ENCODE measurements around the gene CYP21A2. TPM values are rescaled to one million over a fixed set of nuclear protein-coding genes. Genes with fewer than 3 reads are reported as not detected.
"Not testable (repeated sequence)": the region's sequence is repeated elsewhere in the genome, so short reads cannot be mapped to it uniquely, and the experiment has no call there.

CYP21A2 gene
- total RNA-seq, 1 donor from 2014 or later = 1.3 TPM

DNA sequence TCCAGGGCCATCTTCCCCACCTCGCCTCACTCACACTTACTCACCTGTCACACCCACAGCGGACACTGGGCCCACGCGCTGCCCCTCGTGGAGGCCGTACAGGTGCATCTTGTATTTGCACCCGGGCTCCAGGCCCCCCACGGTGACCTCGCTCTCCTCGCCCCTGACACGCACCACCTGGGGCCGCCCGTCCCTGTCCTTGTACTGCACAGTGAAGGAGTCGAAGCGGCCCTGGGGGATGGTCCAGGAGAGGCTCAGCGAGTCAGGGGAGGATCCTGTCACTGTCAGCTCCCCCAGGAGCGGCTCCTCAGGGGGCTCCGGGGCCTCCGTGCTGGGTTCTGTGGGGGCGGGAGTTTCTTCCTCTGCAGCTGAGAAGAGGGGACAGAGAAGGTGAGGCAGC, 14.4 kb downstream of the CYP21A2 start:
- DNase-seq (ENCODE audit: low spot score) = not testable (repeated sequence)

DNA sequence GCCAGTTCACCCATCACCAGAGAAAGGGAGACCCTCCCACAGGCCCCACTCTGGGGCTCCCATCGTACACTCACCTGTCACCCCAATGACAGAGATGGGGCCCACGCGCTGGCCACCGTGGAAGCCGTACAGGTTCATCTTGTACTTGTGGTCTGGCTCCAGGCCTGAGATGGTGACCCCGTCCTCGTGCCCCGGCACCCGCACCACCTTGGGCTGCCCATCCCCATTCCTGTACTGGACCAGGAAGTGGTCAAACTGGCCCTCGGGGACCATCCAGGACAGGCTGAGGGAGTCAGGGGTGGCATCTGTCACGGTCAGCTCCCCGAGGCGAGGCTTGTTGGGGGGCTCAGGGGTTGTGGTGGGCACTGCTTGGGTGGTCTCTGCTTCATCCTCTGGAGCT, 15.1 kb downstream of the CYP21A2 start:
- DNase-seq (ENCODE audit: low spot score) = not testable (repeated sequence)

DNA sequence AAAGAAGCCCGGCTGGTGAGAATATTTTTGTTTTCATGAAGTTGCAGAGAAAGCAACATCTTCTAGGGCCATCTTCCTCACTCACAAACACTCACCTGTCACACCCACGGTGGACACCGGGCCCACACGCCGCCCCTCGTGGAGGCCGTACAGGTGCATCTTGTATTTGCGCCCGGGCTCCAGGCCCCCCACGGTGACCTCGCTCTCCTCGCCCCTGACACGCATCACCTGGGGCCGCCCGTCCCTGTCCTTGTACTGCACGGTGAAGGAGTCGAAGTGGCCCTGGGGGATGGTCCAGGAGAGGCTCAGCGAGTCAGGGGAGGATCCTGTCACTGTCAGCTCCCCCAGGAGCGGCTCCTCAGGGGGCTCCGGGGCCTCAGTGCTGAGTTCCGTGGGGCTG, 17.5 kb downstream of the CYP21A2 start:
- not testable (repeated sequence) for DNase-seq (ENCODE audit: low spot score)

DNA sequence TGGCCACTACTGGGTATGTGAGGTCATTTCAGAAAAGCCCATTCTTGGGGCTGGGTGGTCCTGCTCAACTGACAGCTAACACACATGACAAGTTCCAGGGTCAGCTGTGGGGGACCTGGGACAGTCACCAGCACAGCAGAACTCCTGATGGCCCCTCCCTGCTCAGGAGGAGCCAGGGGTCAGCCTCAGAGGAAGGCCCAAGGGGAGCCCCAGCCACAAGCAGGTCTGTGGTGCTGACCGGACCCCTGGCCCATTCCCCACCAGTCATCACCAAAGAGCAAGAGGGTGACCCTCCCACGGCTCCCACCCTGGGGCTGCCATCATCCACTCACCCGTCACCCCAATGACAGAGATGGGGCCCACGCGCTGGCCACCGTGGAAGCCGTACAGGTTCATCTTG, 18.0 kb downstream of the CYP21A2 start:
- DNase-seq (ENCODE audit: low spot score) = no peak

DNA sequence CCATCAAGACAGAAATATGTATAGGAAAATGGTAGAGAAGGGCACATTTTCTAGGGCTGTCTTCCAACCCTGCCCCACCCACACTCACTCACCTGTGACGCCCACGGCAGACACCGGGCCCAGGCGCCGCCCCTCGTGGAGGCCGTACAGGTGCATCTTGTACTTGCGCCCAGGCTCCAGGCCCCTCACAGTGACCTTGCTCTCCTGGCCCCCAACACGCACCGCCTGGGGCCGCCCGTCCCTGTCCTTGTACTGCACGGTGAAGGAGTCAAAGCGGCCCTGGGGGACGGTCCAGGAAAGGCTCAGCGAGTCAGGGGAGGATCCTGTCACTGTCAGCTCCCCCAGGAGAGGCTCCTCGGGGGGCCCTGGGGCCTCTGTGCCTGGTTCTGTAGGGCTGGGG, 19.8 kb downstream of the CYP21A2 start:
- DNase-seq (ENCODE audit: low spot score) = no peak

DNA sequence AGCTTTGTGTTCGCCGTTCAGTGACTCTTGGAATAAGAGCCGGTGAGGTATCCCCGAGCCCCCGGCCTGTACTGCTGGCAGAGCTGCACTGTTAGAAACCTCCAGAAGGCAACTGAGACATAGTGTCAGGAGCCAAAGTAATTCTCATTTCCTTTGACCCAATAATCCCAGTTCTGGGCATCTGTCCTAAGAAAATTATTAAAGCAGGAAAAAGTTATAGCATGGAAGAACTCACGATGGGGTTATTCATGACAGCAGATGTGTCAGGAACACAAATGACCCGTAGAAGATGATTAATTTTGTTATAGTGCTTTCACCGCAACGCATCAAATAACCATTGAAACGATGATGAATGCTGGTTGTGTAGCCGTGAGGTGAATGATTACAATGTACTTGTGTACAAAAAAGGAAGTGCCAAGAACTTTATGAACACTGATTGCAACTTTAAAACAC, 20.3 kb downstream of the CYP21A2 start:
- no peak for DNase-seq (ENCODE audit: low spot score)

DNA sequence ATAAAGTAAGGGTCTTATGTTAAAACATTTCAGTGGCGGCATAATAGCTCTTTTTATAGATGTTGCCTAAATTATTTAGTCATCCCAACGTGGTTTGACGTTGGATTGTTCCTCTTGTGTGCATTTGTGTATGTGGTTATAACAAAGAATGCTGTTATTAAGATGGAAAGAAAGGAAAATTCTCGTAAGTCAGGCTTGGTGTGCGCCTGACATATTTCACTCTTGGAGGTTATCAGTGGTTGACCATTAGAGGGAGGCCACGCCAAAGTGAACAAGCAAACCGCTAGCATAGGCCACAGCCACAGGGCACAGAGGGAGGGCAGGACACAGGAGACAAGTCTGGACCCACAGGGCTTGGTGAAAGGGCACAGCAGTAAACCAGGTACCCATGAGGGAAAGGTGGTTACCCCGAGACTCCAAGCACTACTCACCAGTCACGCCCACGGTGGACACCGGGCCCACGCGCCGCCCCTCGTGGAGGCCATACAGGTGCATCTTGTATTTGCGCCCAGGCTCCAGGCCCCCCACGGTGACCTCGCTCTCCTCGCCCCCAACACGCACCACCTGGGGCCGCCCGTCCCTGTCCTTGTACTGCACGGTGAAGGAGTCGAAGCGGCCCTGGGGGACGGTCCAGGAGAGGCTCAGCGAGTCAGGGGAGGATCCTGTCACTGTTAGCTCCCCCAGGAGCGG, 22.9 kb downstream of the CYP21A2 start:
- DNase-seq (ENCODE audit: low spot score) = no peak

DNA sequence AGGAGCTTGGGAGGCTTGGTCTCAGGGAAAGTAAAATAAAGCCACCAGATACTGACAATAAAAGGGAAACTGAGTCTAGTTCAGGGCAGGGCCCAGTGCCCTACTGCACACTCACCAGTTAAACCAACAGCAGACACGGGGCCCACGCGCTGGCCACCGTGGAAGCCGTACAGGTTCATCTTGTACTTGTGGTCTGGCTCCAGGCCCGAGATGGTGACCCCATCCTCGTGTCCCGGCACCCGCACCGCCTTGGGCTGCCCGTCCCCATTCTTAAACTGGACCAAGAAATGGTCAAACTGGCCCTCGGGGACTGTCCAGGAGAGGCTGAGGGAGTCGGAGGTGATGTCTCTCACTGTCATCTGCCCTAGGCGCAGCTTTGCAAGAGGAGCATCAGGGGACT, 26.5 kb downstream of the CYP21A2 start:
- no peak for DNase-seq (ENCODE audit: low spot score)

DNA sequence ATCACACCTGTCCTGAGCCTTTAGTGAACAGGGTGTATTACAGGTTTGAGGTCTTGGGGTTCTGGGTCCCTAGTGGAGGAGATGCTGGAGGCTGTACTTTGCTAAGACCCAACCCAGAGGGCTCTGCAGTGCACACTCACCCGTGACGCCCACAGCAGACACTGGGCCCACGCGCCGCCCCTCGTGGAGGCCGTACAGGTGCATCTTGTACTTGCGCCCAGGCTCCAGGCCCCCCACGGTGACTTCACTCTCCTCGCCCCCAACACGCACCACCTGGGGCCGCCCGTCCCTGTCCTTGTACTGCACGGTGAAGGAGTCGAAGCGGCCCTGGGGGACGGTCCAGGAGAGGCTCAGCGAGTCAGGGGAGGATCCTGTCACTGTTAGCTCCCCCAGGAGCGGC, 29.3 kb downstream of the CYP21A2 start:
- not testable (repeated sequence) for DNase-seq (ENCODE audit: low spot score)

DNA sequence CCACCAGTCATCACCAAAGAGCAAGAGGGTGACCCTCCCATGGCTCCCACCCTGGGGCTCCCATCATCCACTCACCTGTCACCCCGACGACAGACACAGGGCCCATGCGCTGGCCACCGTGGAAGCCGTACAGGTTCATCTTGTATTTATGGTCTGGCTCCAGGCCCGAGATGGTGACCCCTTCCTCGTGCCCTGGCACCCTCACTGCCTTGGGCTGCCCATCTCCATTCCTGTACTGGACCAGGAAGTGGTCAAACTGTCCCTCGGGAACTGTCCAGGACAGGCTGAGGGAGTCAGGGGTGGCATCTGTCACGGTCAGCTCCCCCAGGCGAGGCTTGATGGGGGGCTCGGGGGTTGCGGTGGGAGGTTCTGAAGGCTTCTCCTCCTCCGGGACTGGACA, 30.1 kb downstream of the CYP21A2 start:
- not testable (repeated sequence) for DNase-seq (ENCODE audit: low spot score)

DNA sequence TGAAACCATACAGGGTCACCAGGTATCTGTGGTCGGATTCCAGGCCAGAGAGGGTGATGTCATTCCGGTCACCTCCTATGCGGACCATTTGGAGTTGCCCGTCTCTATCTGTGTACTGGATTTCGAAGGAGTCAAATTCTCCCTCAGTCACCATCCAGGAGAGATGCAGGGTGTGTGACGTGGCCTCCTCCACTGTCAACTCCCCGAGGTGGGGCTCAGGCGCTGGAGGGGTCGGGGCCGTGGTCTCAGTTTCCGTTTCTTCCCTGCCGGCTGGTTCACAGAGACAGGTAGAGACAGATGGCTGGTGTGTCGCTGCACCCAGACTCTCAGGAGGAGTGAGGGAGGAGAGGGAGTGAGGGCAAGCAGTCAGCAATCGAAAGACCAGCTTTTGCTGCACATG, 30.7 kb downstream of the CYP21A2 start:
- no peak for DNase-seq (ENCODE audit: low spot score)

DNA sequence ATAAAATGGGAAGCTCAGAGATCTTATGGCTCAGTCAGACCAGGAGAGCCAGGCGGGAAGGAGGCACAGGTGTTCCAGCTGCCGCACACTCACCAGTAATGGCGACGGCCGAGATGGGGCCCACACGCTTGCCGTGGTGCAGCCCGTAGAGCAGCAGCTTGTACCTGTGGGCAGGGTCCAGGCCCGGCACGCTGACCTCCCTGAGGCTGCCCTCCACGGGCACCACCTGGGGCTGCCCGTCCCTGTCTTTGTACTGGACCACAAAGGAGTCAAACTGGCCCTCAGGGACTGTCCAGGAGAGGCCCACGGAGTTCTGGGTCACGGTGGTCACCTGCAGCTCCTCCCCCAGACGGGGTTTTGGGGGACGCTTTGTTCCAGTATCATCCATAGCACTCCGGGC, 31.2 kb downstream of the CYP21A2 start:
- no peak for DNase-seq (ENCODE audit: low spot score)

DNA sequence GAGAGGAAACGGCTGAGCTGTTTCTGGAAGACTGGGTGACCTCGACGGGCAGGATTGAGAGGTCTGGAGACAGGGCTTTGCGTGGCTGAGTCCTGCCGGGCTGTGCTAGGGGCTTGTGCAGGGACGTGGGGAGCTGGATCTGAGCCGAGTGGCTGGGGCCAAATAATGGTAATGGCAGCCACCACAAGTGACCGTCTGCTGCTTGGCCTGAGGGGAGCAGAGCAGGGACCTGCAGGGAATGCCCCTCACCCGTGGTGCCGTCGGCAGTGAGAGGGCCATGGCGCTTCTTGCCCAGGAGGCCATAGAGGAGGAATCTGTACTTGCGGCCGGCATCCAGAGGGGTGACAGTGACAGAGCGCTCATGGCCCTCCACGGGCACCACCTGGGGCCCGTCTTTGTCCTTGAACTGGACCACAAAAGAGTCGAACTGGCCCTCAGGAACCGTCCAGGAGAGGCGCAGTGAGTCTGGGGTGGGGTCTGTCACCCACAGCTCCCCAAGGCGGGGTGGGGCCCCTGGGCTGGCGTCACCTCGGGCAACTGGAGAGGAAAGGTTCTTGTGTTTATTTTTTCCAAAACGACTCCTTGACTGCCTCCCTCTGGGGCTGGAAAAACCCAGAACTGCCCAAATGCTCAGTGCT, 31.8 kb downstream of the CYP21A2 start:
- DNase-seq (ENCODE audit: low spot score) = no peak

DNA sequence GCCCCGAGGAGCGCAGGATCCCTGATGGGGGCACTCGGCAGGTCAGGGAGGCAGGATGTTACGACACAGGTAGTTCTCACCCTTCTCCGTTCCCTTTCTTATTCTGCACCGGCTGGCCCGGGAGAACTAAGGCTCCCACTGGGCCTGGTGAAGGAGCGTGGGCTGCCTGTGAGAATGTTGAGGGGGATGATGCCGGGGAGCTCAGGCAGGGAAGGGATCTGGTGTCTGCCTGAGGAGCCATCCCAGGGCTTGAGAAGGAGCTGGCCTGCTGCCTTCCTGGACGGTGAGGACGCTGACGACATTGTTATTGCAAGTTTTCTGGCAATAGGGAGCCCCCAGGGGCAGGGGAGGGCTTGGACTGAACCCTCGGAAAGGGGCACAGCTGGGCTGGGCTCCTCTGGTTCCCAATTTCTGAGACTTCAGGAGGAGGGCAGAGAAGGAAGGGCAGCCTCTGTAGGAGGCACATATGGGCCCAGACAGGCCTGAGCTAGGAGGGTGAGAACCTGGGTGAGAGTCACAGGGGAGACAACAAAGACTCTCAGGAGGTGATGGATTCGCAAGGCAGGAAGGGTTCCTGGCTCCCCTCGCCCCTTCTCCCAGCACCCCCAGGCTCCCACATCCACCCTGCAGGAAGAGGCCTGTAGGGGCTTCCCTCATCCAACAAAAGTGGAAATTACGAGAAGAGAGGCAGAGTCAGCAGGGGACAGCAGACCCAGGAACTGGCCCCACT, 32.8 kb downstream of the CYP21A2 start:
- no peak for DNase-seq (ENCODE audit: low spot score)

DNA sequence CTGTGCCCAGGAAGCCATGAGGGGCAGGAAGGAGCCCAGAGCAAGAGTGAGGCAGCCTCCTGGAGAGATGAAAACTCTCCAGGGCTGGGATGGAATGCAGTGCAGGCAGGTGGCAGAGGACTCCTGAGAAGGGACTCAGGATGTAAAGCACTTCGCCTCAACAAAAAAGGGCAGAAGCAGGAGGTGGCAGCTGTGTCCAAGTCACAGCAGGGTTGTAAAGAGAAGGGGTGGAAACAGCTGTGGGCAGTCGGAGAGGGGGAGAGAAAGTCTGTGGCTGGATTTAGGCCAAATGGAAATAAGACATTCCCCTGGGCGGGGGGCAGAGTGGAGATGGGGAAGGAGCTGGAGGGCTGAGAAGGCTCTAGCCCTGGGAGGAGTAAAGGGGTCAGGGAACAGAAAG, 34.9 kb downstream of the CYP21A2 start:
- DNase-seq (ENCODE audit: low spot score) = no peak

DNA sequence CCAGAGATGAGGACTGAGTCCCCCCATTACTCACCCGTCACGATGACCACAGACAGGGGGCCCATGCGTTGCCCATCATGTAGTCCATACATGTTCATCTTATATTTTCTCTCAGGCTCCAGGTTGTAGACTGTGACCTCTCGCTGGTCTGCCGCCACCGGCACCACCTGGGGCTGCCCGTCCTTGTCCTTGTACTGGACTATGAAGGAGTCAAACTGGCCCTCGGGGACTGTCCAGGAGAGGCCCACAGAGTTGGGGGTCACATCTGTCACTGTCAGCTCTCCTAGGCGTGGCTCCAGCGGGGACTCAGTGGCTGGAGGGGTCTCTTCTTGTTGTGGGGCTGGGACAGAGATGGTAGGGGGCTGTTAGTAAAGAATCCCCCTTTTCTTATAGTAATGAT, 35.4 kb downstream of the CYP21A2 start:
- DNase-seq (ENCODE audit: low spot score) = no peak

DNA sequence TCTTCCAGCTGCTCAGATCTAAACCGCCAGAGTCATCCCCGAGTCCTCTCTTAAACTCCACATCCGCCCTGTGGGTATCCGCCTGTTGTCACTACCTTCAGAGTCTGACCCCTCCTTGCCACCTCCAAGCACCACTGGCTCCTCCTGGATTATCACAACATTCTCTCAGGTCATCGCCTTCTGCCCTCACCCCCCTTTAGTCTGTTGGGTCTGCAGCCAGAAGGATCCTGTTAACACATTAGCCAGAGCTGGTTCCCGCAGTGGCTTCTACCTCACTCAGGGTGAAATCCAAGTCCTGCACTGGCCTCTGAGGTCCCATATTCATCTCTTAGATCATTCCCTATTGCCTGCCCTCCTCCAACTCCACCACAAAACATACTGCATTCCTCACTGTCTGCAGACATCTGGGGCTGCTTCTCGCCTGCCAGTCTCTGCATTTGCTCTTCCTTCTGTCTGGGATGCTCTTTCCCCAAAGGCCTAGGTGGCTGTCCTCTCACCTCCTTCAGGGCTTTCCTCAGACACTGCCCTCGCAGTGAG, 36.8 kb downstream of the CYP21A2 start:
- no peak for DNase-seq (ENCODE audit: low spot score)

DNA sequence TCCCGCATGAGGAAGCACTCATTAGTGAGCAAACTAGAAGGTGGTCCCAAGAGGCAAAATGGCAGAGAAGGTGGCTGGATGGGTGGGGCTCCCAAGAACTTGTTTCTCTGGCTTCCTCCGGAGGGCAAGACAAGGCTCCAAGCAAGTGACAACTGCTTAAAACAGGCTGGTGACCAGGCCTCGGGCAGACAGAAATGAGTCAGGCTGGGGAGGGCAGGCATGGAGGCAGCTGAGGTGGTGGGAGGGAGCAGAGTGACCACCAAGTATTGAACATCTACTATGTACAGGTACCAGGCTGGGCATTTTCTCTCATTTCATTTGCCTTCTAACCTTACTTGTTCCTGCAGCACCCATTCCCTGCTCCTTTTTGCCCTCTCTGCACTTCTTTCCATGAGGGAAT, 37.6 kb downstream of the CYP21A2 start:
- no peak for DNase-seq (ENCODE audit: low spot score)

DNA sequence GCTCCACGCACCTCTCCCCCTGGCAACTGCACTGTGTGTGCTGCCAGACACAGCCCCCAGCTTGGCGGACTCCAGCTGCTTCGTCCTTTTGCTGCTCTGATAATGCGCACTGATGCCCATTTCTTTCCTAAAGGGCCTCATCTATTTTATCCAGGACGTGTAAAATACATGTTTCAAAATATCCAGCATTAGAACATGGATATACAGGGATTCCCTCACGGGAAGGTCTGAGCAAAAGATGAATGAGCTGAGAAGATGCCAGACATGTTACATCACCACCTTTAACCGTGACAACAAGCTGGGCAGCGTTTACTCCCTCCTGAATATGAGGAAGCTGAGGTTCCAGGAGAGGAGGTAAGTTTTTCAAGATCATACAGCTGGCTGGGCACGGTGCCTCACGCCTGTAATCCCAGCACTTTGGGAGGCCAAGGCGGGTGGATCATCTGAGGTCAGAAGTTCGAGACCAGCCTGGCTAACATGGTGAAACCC, 38.1 kb downstream of the CYP21A2 start:
- no peak for DNase-seq (ENCODE audit: low spot score)

DNA sequence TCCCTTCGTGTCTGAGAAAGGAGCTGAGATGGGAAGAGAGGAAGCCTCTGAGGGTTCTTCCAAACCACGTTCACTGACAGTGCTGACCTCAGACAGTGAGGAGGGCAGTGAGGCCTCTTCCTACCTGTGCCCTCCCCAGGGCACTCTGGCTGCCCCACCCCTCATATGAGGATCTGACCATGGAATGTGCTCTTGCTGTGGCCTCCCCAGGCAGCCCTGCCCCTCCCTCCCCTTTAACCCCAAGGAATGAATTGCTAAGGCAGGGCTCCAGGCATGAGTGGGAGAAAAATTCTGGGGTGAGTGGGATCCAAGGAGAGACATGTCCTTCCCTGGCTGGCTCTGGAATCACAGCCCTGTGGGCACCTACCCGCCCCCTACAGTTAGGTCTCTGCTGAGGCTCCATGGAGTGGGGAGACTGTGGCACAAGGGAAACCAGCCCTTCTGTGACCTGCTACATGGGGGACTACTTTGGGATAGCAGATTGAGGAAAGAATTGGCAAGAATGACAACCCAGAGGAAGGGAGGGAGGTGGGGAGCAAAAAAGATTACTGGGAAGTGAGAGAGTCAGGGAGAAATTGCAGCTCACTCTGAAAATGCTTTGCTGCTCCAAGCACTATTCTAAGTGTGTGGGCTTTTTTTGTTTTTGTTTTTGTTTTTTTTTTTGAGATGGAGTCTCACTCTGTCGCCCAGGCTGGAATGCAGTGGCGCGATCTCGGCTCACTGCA, 41.5 kb downstream of the CYP21A2 start:
- no peak for DNase-seq (ENCODE audit: low spot score)

DNA sequence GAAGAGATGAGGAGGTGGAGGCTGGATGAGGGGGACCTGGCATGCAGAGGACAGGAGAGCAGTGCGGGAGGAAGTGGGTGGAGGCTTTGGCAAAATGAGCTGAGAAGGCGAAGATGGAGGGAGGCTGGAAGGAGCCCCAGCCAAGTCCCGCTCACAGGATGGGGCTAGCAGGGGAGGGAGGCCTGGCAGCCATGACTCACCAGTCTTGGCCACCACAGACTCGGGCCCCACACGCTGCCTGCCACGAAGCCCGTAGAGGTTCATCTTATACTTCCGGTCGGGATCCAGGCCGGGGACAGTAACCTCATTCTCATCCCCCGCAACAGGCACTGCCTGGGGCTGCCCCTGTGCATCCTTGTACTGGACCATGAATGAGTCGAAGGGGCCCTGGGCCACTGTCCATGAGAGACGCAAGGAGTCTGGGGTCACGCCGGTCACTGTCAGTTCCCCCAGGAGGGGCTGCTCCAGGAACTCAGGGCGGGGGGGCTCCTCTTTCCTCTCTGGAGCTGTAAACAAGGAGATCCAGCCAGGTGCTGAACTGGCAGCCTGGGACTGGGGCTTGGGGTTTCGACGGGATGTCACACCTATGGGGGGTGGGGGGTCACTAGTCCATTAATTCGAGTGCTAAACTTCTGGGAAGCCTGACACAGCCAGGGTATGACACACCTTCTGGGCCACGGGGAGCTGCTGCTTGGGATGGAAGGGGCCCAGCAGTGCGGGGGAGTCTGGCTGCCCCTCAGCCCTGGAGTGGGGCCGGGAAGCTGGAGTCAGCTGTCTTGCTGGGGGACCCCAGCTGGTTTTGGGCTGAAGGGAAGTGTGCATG, 43.2 kb downstream of the CYP21A2 start:
- peak; percentile 42 for DNase-seq (ENCODE audit: low spot score)

Data from mucosa of gallbladder (tissue), 1 donor.